Measurements from ENCODE around the gene ZAP70. TPM values are rescaled to one million over a fixed set of nuclear protein-coding genes. Genes with fewer than 3 reads are reported as not detected.

ZAP70 gene
- total and polyA plus RNA-seq, 2 of the 13 experiments (the other 11 are each of a cell fraction or from before 2014, with no cell fraction given) = 0.51 to 4.0 TPM

DNA sequence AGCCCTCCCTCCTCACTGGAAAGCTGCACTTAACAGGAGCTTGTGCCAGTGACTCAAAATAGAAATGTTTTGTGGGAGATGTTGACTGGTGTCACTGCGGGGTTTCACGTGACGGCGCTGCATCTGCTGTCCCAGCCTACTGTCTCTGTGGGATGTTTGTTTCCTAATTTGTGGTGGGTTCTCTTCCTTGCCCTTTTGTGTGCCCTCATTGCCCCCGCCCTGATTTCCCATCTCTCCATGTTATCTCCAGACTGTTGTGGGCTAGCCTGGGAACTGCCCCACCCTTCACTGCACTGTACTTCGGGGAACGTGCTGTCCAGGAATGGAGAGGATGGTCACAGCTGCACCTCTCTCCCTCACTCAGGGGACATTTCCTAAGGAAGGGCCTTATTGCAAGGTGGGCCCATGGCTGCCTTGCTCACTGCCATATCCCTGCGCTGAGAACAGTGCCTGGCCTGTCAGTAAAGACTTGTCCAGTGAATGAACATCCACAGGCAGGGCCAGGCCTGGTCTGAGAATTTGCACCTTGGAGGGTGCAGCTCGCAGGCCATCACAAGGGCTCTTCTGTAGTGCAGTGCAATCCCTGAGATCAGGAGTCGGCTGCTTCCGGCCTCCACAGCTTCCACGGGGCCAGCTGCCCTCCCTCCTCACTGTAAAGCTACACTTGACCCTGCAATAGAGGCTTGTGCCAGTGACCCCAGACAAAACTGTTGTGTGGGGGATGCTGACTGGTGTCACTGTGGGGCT, 18.1 kb downstream of the ZAP70 start:
- intact Hi-C loops (cut with micrococcal nuclease; ENCODE audit: unreplicated experiment) = no loop called here
- Histone ChIP-seq H3K9me3 (ENCODE audit: low read length) (peaks cover 10% of the 10 kb centered on the region; the same call in 1 of the 2 replicates), H3K79me2 (ENCODE audit: insufficient read depth, low read length) (no peaks in the 10 kb centered on the region), H3K4me2 (ENCODE audit: low read depth, low read length) (no peak overlapping the region), H3K27ac (ENCODE audit: extremely low read length, insufficient read depth, low read length) (no peak overlapping the region), H4K20me1 (ENCODE audit: insufficient read depth, low read length) (no peaks in the 10 kb centered on the region), H2AFZ (ENCODE audit: low read length) (no peak overlapping the region), H3K4me1 (ENCODE audit: insufficient read depth, low read length) (no peaks in the 10 kb centered on the region), H3K36me3 (replicated peaks in 1 of 2; ENCODE audit: control insufficient read depth in 1 of 2, insufficient read depth in 2 of 2, low read length in 2 of 2) (no peaks in the 10 kb centered on the region), H3K27me3 (ENCODE audit: control insufficient read depth in 1 of 2, insufficient read depth in 2 of 2, low read length in 2 of 2) (peaks cover 0 to 9% of the 10 kb centered on the region in 2 experiments; a peak in 2 of 5 replicates), H3K4me3 (replicated peaks in 1 of 3; ENCODE audit: insufficient read depth in 1 of 3, low read depth in 2 of 3, low read length in 3 of 3) (no peak overlapping the region), H3K9ac (ENCODE audit: insufficient read depth, low read depth, low read length) (no peak overlapping the region)
- ChIA-PET POLR2A (no interaction called here), CTCF (ENCODE audit: low intra/inter-chr PET ratio, low total read pairs) (no interaction called here)
- DNase-seq (ENCODE audit: low spot score) = no peak
- WGBS (ENCODE audit: low lambda C conversion rate) = 47% methylated on average over 12 of the region's 12 CpGs
- no TSS peak for BruUV-seq (replicated peaks)
- in situ Hi-C loops (cut with HindIII; ENCODE audit: extremely low pct_ligation_motif_present, low pct_unique_long_range_greater_than_20kb) = no loop called here
- ATAC-seq = no peak
- FAIRE-seq = no peak
- TF ChIP-seq, protein P1, sequence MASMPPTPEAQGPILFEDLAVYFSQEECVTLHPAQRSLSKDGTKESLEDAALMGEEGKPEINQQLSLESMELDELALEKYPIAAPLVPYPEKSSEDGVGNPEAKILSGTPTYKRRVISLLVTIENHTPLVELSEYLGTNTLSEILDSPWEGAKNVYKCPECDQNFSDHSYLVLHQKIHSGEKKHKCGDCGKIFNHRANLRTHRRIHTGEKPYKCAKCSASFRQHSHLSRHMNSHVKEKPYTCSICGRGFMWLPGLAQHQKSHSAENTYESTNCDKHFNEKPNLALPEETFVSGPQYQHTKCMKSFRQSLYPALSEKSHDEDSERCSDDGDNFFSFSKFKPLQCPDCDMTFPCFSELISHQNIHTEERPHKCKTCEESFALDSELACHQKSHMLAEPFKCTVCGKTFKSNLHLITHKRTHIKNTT (CRISPR knock-in tag; IDR thresholded peaks at IDR 0.05) = no peak
- TF ChIP-seq DMAP1 (CRISPR knock-in tag; IDR thresholded peaks at IDR 0.05) (no peak), ZNF788 (CRISPR knock-in tag; IDR thresholded peaks at IDR 0.05; ENCODE audit: borderline replicate concordance) (no peak), ZNF367 (CRISPR knock-in tag; IDR thresholded peaks at IDR 0.05; ENCODE audit: borderline replicate concordance) (no peak), MED8 (CRISPR knock-in tag; IDR thresholded peaks at IDR 0.05; ENCODE audit: insufficient replicate concordance) (no peak), MAFF (IDR thresholded peaks at IDR 0.05; ENCODE audit: low read depth, low read length) (no peak), SRSF4 (IDR thresholded peaks at IDR 0.05; ENCODE audit: low read depth, low read length, poor library complexity, severe bottlenecking) (no peak), PCBP1 (IDR thresholded peaks at IDR 0.05; ENCODE audit: borderline replicate concordance, low read depth, low read length) (no peak), ETV6 (CRISPR knock-in tag; conservative IDR thresholded peaks at IDR 0.05) (no peak), HMG20A (CRISPR knock-in tag; IDR thresholded peaks at IDR 0.05; ENCODE audit: borderline replicate concordance) (no peak), MAZ (IDR thresholded peaks at IDR 0.05; ENCODE audit: borderline replicate concordance, low read depth, low read length) (no peak), MAZ (CRISPR knock-in tag; IDR thresholded peaks at IDR 0.05; ENCODE audit: low read depth) (no peak), ZNF256 (CRISPR knock-in tag; conservative IDR thresholded peaks at IDR 0.05) (no peak), ZNF749 (CRISPR knock-in tag; IDR thresholded peaks at IDR 0.05; ENCODE audit: borderline replicate concordance) (no peak), KLF16 (CRISPR knock-in tag; IDR thresholded peaks at IDR 0.05) (no peak)
- TF ChIP-seq, protein P2, sequence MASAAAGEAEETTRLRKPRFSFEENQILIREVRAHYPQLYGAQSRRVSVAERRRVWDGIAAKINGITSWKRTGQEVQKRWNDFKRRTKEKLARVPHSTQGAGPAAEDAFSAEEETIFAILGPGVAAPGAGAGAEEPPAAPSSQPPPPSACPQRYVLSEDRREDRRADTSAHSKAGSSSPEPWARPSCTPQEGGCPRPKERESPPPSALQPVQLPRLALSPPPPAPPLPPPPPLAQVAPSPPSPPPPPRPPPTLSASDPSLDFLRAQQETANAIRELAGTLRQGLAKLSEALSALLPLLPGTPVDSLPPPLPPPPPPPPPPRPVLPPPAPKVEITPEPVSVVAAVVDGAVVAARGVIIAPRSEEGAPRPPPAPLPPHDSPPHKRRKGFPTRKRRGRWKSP (CRISPR knock-in tag; IDR thresholded peaks at IDR 0.05) = no peak
- TF ChIP-seq, protein P3, sequence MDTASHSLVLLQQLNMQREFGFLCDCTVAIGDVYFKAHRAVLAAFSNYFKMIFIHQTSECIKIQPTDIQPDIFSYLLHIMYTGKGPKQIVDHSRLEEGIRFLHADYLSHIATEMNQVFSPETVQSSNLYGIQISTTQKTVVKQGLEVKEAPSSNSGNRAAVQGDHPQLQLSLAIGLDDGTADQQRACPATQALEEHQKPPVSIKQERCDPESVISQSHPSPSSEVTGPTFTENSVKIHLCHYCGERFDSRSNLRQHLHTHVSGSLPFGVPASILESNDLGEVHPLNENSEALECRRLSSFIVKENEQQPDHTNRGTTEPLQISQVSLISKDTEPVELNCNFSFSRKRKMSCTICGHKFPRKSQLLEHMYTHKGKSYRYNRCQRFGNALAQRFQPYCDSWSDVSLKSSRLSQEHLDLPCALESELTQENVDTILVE (CRISPR knock-in tag; IDR thresholded peaks at IDR 0.05) = no peak
- TF ChIP-seq, protein P4, sequence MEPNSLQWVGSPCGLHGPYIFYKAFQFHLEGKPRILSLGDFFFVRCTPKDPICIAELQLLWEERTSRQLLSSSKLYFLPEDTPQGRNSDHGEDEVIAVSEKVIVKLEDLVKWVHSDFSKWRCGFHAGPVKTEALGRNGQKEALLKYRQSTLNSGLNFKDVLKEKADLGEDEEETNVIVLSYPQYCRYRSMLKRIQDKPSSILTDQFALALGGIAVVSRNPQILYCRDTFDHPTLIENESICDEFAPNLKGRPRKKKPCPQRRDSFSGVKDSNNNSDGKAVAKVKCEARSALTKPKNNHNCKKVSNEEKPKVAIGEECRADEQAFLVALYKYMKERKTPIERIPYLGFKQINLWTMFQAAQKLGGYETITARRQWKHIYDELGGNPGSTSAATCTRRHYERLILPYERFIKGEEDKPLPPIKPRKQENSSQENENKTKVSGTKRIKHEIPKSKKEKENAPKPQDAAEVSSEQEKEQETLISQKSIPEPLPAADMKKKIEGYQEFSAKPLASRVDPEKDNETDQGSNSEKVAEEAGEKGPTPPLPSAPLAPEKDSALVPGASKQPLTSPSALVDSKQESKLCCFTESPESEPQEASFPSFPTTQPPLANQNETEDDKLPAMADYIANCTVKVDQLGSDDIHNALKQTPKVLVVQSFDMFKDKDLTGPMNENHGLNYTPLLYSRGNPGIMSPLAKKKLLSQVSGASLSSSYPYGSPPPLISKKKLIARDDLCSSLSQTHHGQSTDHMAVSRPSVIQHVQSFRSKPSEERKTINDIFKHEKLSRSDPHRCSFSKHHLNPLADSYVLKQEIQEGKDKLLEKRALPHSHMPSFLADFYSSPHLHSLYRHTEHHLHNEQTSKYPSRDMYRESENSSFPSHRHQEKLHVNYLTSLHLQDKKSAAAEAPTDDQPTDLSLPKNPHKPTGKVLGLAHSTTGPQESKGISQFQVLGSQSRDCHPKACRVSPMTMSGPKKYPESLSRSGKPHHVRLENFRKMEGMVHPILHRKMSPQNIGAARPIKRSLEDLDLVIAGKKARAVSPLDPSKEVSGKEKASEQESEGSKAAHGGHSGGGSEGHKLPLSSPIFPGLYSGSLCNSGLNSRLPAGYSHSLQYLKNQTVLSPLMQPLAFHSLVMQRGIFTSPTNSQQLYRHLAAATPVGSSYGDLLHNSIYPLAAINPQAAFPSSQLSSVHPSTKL (CRISPR knock-in tag; IDR thresholded peaks at IDR 0.05) = no peak
